ENCODE data around the gene CFAP299.

DNA sequence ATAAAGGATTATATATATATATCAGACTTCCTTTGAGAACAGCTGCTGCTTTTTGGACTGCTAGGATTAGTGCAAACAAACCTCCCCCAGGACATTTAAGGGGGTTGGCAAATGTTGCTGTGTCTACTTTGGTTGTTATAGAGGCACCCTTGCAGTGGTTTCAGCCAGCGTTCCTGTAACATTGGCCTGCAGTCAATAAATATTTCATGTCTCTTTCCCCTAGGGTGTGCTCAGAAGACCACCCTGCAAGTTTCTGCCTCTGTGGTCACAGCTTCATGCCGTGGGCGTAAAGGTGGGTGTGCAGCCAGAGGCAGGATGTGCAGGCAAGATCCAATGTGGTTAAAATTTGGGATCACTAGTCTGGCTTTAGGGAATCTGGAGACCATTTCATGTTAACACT lies 40.2 kb upstream of the CFAP299 start:
- no peak for TF ChIP-seq U2AF2 (IDR thresholded peaks at IDR 0.05; ENCODE audit: low read depth, low read length)
- TF ChIP-seq POLR2A (IDR thresholded peaks at IDR 0.05; ENCODE audit: insufficient read depth in 1 of 2, low read depth in 2 of 2, low read length in 2 of 2) = no peak
- TF ChIP-seq, protein P1, sequence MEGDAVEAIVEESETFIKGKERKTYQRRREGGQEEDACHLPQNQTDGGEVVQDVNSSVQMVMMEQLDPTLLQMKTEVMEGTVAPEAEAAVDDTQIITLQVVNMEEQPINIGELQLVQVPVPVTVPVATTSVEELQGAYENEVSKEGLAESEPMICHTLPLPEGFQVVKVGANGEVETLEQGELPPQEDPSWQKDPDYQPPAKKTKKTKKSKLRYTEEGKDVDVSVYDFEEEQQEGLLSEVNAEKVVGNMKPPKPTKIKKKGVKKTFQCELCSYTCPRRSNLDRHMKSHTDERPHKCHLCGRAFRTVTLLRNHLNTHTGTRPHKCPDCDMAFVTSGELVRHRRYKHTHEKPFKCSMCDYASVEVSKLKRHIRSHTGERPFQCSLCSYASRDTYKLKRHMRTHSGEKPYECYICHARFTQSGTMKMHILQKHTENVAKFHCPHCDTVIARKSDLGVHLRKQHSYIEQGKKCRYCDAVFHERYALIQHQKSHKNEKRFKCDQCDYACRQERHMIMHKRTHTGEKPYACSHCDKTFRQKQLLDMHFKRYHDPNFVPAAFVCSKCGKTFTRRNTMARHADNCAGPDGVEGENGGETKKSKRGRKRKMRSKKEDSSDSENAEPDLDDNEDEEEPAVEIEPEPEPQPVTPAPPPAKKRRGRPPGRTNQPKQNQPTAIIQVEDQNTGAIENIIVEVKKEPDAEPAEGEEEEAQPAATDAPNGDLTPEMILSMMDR (CRISPR knock-in tag; IDR thresholded peaks at IDR 0.05) = no peak
- no peak for TF ChIP-seq RELA (CRISPR knock-in tag; IDR thresholded peaks at IDR 0.05)

Data from HepG2 (cell line).